Astrocyte of the hippocampus (primary cell): ENCODE data around the gene PRPF38B.
A peak's percentile ranks its signal among the peaks of the same experiment; 100 is the strongest.
"Not testable (repeated sequence)": the region's sequence is repeated elsewhere in the genome, so short reads cannot be mapped to it uniquely, and the experiment has no call there.

ENCODE experiments used
- DNase-seq: peaks from one replicate; pipeline ENCODE4 v3.0.0; 2011; ENCODE audit warnings: low read depth, low spot score

Gene PRPF38B

GRCh38 chr1:108691942-108692723 lies at the start of gene PRPF38B:
Gene PRPF38B, plus strand, starts transcription at chr1:108692310. Its CDS starts 282 bp downstream, at chr1:108692592.
- DNase-seq = peak; percentile 97

GRCh38 chr1:108643492-108644335 lies 48.4 kb upstream of the PRPF38B start:
- DNase-seq = peak; percentile 69

- DNase-seq = no peak
Measured at GRCh38 chr1:108644984-108645383, 47.1 kb upstream of the PRPF38B start.

GRCh38 chr1:108645564-108646184 lies 46.4 kb upstream of the PRPF38B start:
- no peak for DNase-seq

GRCh38 chr1:108646265-108646647 lies 45.9 kb upstream of the PRPF38B start:
- DNase-seq = no peak

- DNase-seq = peak; percentile 37
Measured at GRCh38 chr1:108646648-108647269, 45.4 kb upstream of the PRPF38B start.

GRCh38 chr1:108653431-108654105 lies 38.5 kb upstream of the PRPF38B start:
- DNase-seq = no peak

- DNase-seq = no peak
Measured at GRCh38 chr1:108657356-108658080, 34.6 kb upstream of the PRPF38B start.

GRCh38 chr1:108661030-108661609 lies 31.0 kb upstream of the PRPF38B start, which contains the start of gene HENMT1:
Gene HENMT1, minus strand, starts transcription at chr1:108661093. Its CDS starts 1,209 bp downstream, at chr1:108659884.
- DNase-seq = peak; percentile 85

GRCh38 chr1:108663074-108663473 lies 29.0 kb upstream of the PRPF38B start:
- no peak for DNase-seq

GRCh38 chr1:108664481-108664880 lies 27.6 kb upstream of the PRPF38B start:
- no peak for DNase-seq

- no peak for DNase-seq
Measured at GRCh38 chr1:108665067-108665466, 27.0 kb upstream of the PRPF38B start.

GRCh38 chr1:108665771-108666170 lies 26.3 kb upstream of the PRPF38B start:
- DNase-seq = no peak

- not testable (repeated sequence) for DNase-seq
Measured at GRCh38 chr1:108667422-108667821, 24.7 kb upstream of the PRPF38B start.

- no peak for DNase-seq
Measured at GRCh38 chr1:108668777-108669176, 23.3 kb upstream of the PRPF38B start.

- DNase-seq = no peak
Measured at GRCh38 chr1:108669679-108670078, 22.4 kb upstream of the PRPF38B start.

GRCh38 chr1:108670131-108670773 lies 21.9 kb upstream of the PRPF38B start:
- DNase-seq = no peak

GRCh38 chr1:108671143-108671542 lies 21.0 kb upstream of the PRPF38B start:
- DNase-seq = no peak

- no peak for DNase-seq
Measured at GRCh38 chr1:108678706-108679105, 13.4 kb upstream of the PRPF38B start.
